HG03025 (cell line): Measurements from ENCODE around the gene ASAP3.

ENCODE experiments used
- ATAC-seq: cut with Tn5 transposase; IDR thresholded peaks from one replicate; pipeline ENCODE4 v1.9.1; 2021; ENCODE audit warnings: mild to moderate bottlenecking, moderate library complexity; ENCODE audit not compliant: unreplicated experiment, low FRiP score

Gene ASAP3

DNA sequence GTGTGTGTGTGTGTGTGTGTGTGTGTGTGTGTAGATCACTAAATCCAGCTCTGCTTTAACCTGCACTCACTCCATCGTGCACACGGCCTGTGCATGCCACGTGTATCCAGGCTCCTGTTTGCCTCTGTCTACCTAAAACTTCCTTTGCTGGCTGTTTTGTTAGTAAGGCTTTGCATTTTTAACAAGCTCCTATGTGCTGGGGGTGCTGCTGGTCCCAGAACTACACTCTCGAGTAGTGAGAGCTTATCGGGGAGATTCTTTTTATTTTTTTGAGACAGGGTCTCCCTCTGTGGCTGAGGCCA is 58.8 kb downstream of the ASAP3 start:
- no peak for ATAC-seq

DNA sequence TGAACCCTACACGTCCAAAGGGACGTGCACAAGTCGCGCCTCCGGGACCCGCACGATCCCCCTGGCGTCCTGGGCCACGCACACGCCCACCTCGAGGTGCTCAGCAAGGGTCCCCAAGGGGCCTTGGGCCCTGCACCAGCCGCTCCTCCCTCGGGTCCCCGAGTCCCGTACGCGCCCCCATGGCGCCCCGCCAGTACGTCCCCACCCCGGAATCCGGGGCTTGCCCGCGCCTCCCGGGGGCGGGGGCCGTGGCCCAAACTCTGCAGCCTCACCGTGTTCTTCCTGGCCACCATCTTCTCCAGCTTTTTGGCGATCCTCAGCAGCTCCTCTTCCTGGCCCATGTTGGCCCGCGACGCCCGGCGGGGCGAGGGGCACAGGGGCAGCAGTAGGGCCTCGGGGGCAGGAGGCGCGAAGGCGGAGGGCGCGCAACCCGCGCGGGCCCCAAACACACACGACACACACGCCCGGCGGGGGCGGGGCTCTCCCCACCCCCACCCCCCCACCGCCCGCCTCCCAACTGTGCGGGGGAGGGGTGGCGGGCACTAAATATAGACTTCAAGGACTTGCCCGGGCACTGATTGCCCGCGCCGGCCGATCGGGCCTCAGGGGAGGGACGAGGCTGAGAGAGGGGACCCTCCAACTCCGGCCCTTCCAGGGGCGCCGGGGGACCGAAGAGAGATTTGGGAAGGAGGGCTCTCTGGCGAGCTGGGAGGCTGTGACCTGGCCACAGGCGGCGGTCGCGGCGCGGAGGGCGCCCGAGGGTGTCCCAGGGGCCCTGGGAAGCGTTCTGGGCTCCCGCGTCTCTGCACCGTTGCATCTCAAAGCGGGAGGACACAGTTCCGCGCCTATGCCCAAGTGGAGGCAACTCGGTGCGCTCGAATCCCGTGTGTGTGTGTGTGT is 59.4 kb downstream of the ASAP3 start, which contains the start of gene TCEA3:
Gene TCEA3, minus strand, starts transcription at position 456 of the 900 bp plus-strand sequence. Its CDS starts 115 bp downstream, at position 341.
- no peak for ATAC-seq

DNA sequence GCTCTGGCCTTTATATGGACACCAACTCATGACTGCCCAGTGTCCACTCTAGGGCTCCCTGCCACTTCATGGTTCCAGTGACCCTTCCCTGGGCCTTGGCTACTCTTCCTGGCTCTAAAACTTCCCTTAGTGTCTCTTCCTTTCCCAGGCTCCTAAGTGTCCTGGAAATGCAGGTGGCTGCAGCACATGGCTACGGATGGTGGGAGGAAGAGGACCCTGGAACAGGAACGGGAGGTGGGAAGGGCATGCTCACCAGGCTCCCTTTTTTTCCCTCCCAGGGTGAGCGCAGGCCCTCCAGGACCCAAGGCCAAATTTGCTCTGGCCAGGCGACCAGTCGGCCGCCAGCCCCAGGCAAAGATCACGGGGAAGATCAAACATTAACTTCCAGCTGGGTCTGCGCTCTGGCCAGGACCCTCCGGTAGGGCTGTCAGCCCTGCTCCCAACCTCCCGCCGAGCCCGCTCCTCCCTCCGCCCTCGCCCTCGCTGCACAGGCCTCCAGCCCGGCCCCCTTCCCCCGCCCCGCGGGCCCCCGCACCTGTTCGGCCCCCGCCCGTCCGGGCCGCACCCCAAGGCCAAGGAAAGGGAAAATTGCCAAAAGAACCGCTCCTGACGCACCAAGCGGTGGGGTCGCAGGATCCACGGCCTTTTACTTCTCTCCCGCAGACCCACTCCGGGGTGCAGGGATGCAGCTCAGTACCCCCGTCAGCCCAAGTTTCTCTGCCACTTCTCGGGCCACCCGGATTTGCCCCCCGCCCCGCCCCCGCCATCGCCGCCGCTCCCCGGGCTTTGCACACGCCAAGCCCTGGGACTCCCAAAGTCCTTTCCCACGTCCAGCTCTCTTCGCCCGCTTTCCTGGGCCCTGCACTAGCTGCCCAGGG is 60.3 kb downstream of the ASAP3 start:
- ATAC-seq, result no peak

DNA sequence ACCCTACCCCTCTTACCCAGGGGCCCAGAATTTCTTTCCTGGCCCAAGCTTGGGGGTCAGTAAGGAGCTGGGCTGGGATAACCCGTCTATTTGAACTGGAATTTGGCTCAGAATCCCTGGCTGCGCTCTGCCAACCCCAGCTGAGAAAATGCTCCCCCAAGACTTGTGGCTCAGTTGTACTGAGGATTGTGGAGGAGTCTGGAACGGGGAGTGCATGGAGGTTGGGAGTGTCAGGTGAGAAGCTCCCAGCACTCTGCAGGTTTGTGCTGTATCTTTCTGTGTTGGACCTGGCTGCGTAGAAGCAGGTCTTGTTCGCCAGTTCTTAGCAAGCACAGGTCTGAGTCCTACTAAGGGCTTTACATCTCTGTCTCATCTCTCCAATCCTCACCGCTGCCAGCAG is 61.0 kb downstream of the ASAP3 start:
- no peak for ATAC-seq

DNA sequence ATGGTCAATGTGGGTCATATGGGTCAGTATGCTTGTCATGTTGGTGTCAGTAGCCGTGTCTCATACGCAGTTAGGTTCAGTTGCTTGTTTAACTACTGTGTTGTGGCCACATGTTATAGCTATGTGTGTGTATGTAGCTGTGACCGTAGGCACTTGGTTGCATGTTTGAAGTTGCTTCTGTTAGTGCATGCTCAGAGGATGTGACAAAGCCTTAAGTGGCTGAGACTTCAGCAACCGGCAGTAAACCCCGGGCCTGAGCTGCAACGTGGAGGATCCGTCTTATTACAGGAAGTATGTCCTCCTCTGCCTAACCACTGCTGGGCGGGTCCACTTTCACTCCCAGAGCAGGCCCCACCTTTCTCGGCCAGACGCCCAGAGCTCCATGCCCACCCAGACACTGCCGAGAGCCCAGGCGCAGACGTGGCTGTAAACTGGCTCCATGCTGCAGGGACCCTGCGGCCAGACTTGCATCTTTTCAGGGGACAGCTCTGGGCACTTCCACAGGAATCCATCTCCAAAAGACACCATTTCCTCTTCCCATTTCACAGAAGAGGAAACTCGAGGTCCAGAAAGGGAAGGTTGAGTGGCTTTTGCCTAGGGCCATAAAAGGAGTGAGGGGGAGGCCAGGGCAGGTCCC is 61.6 kb downstream of the ASAP3 start:
- no peak for ATAC-seq

- no peak for ATAC-seq
These were observed 62.2 kb downstream of the ASAP3 start for GRCh38 chr1:23421753-23422240.

DNA sequence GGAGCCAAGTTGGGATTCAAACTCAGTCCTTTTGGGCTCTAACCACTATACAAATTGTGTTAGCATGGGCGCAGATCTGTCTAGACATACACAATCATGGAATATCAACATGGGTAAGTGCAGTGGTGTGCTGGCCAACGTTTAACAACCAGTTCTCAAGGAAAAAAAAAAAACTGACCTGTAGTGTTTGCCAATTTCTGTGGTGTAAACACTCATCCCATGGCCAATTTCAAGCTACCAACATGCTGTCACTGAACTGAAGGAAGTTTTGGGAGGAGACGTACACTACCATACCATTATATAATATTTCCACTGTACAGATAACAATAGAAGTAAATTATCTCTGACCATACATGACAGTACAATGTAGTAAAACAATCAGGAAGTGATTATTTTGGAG is 62.6 kb downstream of the ASAP3 start:
- no peak for ATAC-seq

DNA sequence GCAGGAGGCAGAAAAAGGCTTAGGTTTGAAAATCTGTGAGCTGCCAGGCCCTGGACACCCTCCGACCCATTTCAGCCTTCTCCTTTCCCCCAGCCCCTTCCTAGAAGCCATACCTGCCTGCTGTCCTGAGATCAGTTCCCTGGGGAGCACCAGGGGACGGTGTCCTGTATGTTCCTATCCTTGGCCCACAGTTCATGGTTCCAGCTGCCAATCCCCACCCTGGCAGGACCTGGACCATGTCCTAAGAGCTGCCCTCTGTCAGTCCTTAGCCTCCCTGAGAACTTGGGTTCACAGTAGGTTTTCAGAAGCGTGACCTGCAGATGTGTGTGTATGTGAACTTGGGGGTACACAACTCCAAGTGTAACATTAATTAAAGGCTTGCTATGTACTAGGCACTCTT is 63.2 kb downstream of the ASAP3 start:
- ATAC-seq, result no peak

- no peak for ATAC-seq
These were observed 64.8 kb downstream of the ASAP3 start for GRCh38 chr1:23419180-23419579.

DNA sequence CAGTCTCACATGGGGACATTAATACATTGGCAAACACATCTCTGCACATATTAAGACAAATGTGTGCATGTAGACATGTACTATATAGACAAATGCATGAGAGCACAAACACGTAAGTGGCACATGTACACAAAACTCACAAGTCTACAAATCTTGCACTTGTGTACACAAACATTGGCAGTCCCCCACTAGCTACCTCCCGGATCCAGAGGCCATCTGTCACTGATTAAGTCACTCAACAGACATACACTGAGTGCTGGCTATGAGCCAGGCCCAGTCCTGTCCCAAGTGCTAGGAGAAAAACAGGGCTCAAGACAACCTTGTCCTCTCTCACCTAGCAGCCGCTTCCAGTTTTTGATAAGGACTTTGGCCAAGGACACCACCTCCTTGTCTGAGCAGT is 66.4 kb downstream of the ASAP3 start:
- ATAC-seq, result no peak

- no peak for ATAC-seq
These were observed 67.0 kb downstream of the ASAP3 start for GRCh38 chr1:23416964-23417363.

DNA sequence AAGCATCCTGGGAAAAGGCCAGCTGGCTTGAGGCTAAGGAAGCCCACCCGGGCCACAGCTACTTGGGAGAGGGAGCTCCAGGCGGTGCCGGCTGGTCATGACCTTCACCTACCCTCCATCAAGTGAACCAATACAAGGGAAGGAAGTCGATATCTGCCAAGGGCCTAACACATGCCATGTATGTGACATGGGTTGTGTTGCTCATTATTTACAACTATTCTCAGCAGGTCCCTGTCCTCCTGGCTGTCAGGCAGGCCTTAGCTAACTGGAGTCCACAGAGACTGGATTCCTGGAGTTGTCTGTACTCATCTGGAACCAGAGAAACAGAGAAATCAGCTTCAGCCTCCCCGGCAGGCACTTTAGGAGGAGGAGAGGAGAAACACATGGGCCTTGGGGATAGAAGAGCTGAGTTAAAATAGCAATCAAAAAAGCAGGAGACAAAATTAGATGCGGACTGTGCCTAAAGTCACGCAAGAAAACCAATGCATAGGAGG is 75.1 kb downstream of the ASAP3 start:
- no peak for ATAC-seq

- no peak for ATAC-seq
These were observed 76.9 kb downstream of the ASAP3 start for GRCh38 chr1:23407016-23407630.

DNA sequence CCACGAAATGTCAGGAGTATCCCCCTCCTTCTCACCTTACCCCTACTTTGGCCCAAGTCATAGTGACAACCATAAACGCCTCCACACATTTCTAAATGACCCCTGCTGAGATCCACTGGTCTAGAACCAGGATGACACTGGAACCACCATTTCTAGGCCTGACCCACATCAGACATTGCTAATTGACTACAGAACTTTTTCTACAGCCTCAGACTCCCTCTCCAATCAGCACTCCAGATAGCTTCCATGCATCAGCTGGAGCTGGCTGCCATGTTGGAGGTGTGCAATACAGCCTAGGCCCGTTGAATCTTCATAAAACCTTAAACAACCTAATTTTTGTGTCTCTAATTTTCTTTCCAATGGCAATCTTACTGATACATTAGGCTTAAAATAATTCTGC is 78.0 kb downstream of the ASAP3 start:
- no peak for ATAC-seq

DNA sequence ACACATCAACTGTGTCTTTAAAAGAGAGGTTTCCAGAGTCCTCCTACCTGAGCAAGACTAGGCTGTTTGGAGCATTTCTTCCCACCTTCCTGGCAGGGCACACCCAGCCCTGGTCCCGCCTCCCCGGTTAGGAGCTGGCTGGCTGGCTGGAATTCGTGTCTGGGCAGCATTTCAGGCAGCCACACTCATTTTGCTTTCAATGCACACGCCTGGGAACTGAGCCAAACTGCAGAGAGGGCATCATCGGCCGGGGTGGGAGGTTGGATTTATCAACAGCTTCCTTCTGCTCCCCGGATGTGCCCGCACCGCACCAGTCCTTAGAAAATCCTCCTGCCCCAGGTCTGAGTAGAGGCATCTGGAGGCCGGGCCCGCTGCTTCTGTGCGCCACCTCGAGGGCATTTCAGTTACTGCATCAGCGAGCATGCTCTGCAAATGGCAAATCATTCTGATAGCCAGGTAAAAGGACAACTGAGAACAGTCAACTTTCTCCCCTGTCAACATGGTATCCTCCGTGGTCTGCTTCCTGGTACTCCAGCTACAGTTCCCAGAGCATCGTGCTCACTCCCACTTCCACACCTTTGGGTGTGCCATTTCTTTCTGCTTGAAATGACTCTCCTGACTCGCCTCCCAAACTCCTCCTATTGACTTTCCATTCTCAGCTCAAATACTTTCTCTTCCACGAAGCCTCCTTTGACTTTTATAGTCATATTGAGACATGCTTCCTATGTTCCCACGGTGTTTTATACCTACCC is 80.1 kb downstream of the ASAP3 start:
- ATAC-seq, result no peak

GRCh38 chr1:23403355-23403734 is 80.6 kb downstream of the ASAP3 start:
- ATAC-seq, result no peak

DNA sequence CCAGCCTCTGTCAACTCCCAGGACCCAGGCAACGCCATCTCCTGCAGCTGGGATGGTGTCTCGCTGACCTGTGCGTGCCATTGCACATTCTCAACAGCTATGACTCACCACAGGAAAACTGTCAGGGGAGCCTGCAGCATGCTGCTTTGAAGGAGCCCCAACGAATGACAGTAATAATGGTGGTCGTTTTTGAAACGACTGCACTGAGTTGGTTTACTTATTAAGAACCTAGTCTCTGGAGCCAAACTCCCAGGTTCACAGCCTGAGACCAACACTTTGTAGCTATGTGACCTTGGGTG is 81.0 kb downstream of the ASAP3 start:
- ATAC-seq, result no peak

GRCh38 chr1:23402286-23403037 is 81.5 kb downstream of the ASAP3 start:
- ATAC-seq, result no peak

- no peak for ATAC-seq
These were observed 82.7 kb downstream of the ASAP3 start for GRCh38 chr1:23401313-23401712.
